A673 (cell line): ENCODE measurements around the gene SBSN.

Experiments
- EZH2 ChIP-seq: fragments of 200-600 bp; sonication (generic); IDR thresholded peaks from 2 replicates; pipeline ENCODE4 v1.6.1; 2017; ENCODE audit warnings: borderline replicate concordance, low read depth, mild to moderate bottlenecking, mixed read lengths, antibody characterized with exemption, low read length; ENCODE audit not compliant: poor library complexity, severe bottlenecking
- TF ChIP-seq, protein P1 (sequence below): fragments of 300-800, 200-600 bp; sonication (generic); conservative IDR thresholded peaks from 2 replicates; pipeline ENCODE4 v1.5.1; 2017; ENCODE audit warnings: low read depth, mild to moderate bottlenecking, antibody characterized with exemption, low read length, moderate library complexity, mixed read lengths

DNA sequence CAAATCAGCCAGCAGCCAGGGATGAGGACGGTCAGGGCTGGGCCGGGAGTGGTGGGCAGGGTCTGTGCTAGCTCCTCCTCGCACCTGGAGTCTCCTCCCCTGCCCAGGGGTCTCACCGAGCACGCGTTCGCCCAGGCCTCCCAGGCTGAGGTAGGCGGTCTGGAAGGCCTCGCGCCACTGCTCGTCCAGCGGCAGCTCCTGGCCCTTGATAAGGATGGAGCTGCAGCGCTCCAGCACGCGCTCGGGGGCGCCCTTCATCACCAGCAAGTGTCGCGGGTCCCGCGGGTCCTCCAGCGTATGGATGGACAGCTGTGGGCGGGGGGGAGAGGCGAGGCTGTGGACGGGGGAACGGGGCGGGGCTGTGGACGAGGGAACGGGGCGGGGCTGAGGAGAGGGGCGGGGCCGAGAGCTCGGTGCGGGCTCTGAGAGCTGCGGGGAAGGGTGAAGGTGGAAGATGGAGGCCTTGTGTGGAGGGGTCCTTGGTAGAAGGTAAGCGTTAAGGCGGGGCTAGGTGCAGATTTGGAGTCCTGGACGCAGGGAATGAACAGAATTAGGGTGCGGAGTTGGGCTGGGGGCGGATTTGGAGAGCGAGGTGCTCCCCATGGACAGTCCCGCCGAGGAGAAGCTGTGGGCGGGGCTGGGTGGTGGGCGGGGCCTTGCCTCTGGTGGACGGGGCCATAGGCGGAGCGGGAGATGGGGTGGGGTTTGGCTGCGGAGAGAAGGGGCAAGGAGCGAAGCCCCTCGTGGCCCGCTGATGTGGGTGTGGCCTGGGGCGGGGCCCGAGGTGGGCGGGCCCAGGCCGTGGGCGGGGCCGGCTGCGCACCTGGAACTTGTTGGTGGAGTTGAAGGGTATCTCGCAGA is 29.7 kb upstream of the SBSN start:
- TF ChIP-seq, protein P1, sequence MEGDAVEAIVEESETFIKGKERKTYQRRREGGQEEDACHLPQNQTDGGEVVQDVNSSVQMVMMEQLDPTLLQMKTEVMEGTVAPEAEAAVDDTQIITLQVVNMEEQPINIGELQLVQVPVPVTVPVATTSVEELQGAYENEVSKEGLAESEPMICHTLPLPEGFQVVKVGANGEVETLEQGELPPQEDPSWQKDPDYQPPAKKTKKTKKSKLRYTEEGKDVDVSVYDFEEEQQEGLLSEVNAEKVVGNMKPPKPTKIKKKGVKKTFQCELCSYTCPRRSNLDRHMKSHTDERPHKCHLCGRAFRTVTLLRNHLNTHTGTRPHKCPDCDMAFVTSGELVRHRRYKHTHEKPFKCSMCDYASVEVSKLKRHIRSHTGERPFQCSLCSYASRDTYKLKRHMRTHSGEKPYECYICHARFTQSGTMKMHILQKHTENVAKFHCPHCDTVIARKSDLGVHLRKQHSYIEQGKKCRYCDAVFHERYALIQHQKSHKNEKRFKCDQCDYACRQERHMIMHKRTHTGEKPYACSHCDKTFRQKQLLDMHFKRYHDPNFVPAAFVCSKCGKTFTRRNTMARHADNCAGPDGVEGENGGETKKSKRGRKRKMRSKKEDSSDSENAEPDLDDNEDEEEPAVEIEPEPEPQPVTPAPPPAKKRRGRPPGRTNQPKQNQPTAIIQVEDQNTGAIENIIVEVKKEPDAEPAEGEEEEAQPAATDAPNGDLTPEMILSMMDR, result peak; percentile 31; the same call in 1 of the 2 replicates
- no peak for TF ChIP-seq EZH2
